ENCODE results near the gene LRRC58.
"Not testable (repeated sequence)": the region's sequence is repeated elsewhere in the genome, so short reads cannot be mapped to it uniquely, and the experiment has no call there.

The LRRC58 gene

GRCh38 chr3:120338517-120338916 lies 10.6 kb downstream of the LRRC58 start:
- DNase-seq: no peak

- DNase-seq: no peak
Measured at GRCh38 chr3:120332646-120333045, 16.5 kb downstream of the LRRC58 start.

GRCh38 chr3:120331076-120331475 lies 18.1 kb downstream of the LRRC58 start:
- no peak for DNase-seq

GRCh38 chr3:120326784-120327183 lies 22.4 kb downstream of the LRRC58 start:
- no peak for DNase-seq

GRCh38 chr3:120324190-120324589 lies 25.0 kb downstream of the LRRC58 start:
- DNase-seq: no peak

GRCh38 chr3:120323761-120324160 lies 25.4 kb downstream of the LRRC58 start:
- not testable (repeated sequence) for DNase-seq

- DNase-seq: no peak
Measured at GRCh38 chr3:120311863-120312794, 37.0 kb downstream of the LRRC58 start.

- DNase-seq: no peak
Measured at GRCh38 chr3:120306519-120307455, 42.4 kb downstream of the LRRC58 start.

GRCh38 chr3:120304616-120305015 lies 44.5 kb downstream of the LRRC58 start:
- DNase-seq: no peak

GRCh38 chr3:120302361-120302760 lies 46.8 kb downstream of the LRRC58 start:
- no peak for DNase-seq

GRCh38 chr3:120300971-120301370 lies 48.2 kb downstream of the LRRC58 start:
- DNase-seq: no peak

GRCh38 chr3:120299403-120299802 lies 49.8 kb downstream of the LRRC58 start:
- no peak for DNase-seq

GRCh38 chr3:120298996-120299395 lies 50.2 kb downstream of the LRRC58 start:
- DNase-seq: no peak

- DNase-seq: not testable (repeated sequence)
Measured at GRCh38 chr3:120291552-120291951, 57.6 kb downstream of the LRRC58 start.

- no peak for DNase-seq
Measured at GRCh38 chr3:120289636-120290035, 59.5 kb downstream of the LRRC58 start.

- no peak for DNase-seq
Measured at GRCh38 chr3:120286465-120286864, 62.7 kb downstream of the LRRC58 start.

GRCh38 chr3:120285508-120285841 lies 63.7 kb downstream of the LRRC58 start:
- DNase-seq: no peak

GRCh38 chr3:120284747-120285507 lies 64.2 kb downstream of the LRRC58 start, which contains the start of gene GPR156:
GPR156 (minus strand) TSS chr3:120285222; CDS start chr3:120244098, 41,124 bp downstream.
- DNase-seq: peak; percentile 39

- DNase-seq: no peak
Measured at GRCh38 chr3:120281261-120281660, 67.9 kb downstream of the LRRC58 start.

GRCh38 chr3:120280566-120280965 lies 68.6 kb downstream of the LRRC58 start:
- DNase-seq: no peak

- no peak for DNase-seq
Measured at GRCh38 chr3:120280026-120280425, 69.1 kb downstream of the LRRC58 start.

- DNase-seq: no peak
Measured at GRCh38 chr3:120276767-120277166, 72.4 kb downstream of the LRRC58 start.

GRCh38 chr3:120275618-120276017 lies 73.5 kb downstream of the LRRC58 start:
- peak; percentile 50 for DNase-seq

Data from NCI-H2171 (cell line).